Stimulated activated CD4-positive, alpha-beta T cell treated with anti-CD3 and anti-CD28 coated beads, Interleukin-2, amount 100 ng/mL, for 4 hours (primary cell): ENCODE measurements around the gene FKBP7.
A peak's percentile ranks its signal among the peaks of the same experiment; 100 is the strongest.
"Not testable (repeated sequence)": the region's sequence is repeated elsewhere in the genome, so short reads cannot be mapped to it uniquely, and the experiment has no call there.

Experiments used
- DNase-seq: peaks from one replicate; pipeline ENCODE4 v3.0.0-alpha.2; 2020; ENCODE audit warnings: low read depth

FKBP7 gene

DNA sequence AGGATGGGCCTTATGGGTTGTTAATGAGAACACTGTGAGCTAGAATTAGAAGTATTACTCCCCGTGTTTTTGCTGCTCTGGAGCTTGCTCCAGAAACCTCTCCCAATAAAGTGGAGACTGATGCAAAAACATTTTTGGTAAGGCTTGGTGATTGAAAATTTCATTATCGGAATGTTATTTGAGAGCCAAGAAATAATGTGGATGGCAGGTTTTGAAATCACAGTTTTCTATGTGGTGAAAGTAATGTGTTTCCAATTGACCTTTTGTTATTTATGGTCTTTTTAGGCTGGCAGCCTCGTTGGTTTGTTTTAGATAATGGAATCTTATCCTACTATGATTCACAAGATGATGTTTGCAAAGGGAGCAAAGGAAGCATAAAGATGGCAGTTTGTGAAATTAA lies 7.0 kb upstream of the FKBP7 start:
- no peak for DNase-seq

DNA sequence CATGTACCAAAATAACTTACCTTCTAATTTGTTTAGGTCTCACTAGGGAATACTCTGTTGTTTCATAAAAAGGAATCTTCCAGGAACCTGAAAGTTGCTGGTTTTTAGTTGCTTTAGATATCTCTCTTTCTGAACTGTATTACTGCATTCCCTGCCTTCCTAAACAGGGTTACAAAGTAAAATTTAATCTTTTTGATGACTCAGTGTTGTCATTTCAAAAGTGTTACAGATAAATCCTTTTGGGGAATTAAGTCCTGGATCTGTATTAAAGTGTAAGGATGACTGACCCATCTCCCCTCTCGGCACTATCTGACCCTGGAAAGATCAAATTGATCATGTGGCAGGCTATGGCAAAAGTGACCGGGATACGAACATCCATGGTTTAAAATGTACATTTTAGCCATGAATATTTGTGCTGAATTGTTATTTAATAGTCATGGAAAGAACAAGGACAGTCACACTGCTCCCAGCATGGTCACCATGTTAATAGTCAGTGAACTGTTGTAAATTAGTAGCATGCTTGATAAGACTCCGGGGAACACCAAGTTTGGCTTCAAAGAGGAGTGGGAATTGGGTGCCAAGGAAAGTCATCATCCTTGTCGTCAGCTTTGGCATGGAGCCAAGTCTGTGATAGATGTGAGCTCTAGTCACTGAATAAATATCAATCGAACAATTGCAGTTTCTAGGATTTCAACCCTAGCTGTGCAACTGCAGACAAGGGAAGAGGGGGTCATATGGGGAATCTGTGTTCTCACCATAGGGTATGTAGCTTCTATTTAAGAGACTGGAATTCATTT lies 6.0 kb upstream of the FKBP7 start:
- no peak for DNase-seq

DNA sequence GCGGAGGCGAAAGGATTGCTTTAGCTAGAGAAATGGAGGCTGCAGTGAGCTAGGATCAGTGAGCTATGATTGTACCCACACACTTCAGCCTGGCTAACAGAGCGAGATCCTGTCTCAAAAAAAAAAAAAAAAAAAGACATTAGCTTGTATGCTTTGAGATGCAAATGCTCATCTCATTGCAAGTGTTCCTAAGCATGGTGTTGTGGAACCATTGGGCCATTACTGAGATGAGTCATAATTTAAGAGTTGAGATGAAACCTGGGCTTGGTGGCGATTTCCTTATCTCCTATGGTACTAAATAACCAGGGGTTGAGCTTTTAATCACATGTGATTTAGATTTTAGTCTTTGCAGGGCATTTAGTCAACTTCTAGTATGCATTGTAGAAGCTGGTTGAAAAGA lies 4.0 kb upstream of the FKBP7 start:
- no peak for DNase-seq

DNA sequence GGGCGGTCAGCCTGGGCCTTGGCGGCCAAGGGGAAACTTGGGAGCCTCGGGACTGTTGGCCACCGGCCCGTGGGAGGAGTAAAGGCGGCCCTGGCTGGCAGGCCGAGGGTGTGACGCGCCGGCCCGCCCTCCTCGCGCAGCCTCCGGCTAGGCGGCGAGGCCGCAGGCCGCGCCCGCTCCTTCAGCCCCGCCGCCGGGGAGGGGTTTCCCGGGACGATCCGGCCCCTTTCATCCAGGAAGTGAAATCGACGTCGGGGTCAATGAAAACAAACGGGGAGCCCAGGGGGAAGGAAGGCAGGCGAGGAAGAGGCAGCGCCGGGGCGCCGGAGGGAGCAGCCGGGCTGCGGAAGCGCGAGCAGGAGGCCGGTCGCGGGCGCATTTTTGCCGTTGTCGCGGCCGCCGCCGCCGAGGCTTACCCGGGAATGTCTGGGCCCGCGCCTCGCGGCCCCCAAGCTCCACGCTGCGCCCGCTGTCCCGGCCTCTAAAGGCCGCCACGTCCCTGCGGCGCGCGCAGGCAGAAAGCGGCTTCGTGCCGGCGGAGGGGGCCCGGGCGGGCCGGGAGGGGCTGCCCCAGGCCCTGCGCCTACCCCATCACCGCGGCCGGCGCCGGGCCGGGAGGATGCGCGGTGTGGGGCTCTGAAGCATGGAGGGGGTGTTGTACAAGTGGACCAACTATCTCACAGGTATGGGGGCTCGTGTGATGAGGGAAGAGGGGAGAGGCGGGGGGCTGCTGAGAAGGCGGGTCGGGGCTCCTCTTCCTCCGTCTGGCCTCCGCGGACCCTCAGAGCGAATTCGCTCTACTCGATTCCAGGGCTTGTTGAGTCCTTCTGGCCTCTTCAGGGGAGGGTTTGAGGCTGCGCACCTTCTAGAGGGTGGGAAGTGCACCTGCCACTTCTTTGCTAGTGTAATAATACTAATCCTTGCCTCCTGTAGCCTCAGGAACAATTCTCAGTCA lies 2.1 kb upstream of the FKBP7 start, which contains the start of gene PLEKHA3:
PLEKHA3 (plus strand) TSS at position 231 of the 955 bp plus-strand sequence; CDS start at position 644, 413 bp downstream.
- peak; percentile 55 for DNase-seq

DNA sequence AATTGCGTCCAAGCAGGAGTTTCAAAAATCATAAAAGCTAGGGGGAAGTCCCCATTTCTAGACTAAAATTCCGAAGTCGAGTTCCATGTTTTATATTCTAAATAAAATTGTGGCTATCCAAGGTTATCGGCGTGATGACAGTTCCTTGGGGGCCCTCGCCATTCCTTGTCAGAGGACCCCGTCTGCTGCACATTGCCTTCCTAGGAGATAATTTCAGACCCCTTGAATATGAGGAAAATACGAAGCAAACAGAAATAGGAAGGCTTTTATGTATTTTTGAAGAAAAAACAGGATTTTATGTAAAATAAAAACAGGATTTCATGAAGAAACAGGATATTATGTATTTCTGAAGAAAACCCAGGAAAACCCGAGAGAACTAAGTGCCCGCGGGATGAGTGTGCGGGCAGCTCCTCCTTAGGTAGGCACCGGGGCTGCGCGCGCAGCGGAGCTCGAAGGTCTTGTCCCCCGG lies 1.4 kb upstream of the FKBP7 start:
- no peak for DNase-seq

DNA sequence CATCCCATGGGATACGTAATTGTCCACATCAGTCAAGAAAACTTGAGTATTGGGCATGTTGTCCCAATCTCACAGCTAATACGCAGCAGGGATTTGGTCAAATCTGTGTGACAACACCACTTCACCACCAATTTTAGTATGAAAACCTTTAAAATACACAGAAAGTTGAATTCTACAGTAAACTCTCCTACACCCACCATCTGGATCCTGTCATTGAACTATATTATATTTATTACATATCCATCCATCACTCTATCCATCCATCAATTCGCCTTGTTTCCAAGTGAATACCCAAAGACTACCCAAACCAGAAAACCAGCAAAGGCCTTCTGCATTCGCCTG lies 846 bp upstream of the FKBP7 start:
- DNase-seq, result no peak

DNA sequence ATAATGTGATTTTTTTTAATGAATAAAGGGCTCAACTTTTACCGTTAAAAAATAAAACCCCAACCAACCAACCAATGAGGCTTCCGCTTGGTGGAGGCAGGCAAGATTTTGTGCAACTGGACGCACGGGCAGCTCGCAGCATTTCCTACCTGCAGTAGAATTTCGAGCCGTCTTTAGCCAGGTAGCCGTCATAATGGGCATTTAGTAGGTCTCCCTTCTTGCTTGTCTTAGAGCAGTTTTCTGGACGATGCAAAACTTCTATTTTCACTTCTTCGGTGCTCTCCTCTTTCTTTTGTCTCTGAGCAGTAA lies 316 bp downstream of the FKBP7 start:
- no peak for DNase-seq

DNA sequence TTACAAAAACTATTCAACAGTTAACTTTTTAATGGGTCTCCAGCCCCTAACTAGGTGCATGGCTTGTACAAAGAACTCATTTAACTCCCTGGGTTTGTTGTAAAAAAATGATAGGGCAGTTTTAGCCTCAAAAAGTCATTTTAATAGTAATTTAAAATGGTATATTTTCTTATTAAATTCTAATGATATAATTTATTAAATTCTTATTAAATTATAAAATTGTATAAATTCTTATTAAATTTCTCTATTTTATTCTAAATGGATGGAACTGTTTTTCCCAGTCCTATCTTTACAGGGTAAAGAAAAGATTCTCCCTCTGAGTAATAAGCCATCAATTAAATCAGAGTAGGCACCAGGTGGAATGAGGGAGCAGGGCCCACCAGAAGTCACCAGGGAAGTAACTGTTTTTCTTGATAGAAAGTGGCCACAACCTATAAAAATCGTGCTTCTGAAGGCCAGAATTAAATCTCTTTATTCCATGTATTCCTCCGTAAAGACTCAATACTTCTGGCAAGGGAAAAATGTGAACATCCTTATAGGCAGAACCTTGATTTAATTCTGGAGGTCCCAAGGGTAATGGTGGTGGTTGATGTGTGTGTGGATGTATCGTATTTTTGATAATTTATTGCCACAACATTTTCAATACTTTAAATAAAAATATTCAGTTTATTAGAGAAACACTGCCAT lies 814 bp downstream of the FKBP7 start:
- no peak for DNase-seq

DNA sequence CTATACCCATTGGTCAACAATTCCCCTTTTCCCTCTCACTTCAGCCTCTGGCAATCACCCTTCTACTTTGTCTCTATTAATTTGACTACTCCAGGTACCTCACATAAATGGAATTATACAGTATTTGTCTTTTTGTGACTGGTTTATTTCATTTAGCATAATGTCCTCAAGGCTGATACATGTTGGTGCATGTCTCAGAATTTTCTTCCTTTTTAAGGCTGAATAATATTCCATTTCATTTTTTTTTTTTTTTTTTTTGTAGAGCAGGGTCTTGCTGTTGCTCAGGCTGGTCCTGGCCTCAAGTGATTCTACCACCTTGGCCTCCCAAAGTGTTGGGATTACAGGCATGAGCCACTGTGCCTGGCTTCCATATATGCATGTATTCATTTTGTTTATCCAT lies 1.9 kb downstream of the FKBP7 start:
- no peak for DNase-seq

DNA sequence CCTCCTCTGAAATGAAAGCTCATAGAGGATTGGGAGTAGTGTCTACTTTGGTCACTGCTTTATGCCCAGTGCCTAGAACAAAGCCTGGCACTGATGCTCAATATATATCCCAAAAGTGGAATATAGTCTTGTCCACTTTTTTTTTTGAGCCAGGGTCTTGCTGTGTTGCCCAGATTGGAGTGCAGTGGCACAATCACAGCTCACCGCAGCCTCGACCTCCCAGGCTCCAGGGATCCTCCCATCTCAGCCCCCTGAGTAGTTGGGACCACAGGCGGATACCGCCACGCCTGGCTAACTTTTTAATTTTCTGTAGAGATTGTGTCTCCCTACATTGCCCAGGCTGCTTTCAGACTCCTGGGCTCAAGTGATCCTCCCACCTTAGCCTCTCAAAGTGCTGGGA lies 3.8 kb downstream of the FKBP7 start:
- DNase-seq, result no peak

DNA sequence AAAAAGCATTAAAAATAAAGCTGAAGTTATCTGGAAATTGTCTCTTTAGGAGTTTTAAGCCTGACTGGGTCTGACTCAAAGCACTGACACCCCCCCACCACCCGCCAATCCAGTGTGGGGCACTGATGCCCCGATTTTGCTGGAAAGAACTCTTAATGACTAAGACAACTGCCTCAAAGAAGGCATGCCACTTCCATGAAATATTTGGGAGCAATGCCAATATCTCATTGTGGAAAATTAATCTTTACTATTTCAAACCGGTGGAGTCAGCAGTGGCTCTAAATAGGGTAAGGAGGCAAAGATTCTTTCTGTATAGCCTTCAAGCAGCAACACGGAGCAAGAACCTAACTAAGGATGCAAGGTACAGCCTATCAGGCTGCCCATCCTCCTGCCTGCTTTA lies 4.5 kb downstream of the FKBP7 start:
- DNase-seq, result no peak

DNA sequence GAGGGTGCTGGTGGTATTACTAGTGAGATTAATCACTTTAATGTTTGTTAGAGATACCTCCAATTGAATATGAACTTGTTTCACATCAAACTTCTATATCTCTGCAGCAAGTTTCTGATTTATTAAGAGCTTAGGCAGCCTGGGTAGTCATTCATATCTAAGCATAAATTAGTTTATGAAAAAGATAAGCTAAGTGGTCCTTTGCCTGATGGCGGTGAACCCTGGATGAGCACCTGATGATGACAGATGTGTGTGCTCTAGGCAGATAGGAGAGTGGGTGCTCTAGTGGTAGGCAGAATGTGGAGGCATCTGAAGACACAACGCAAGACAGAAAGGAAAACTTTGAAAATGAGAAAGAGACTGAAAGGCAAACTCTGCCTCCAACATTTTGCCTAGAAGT lies 5.0 kb downstream of the FKBP7 start:
- DNase-seq, result no peak

DNA sequence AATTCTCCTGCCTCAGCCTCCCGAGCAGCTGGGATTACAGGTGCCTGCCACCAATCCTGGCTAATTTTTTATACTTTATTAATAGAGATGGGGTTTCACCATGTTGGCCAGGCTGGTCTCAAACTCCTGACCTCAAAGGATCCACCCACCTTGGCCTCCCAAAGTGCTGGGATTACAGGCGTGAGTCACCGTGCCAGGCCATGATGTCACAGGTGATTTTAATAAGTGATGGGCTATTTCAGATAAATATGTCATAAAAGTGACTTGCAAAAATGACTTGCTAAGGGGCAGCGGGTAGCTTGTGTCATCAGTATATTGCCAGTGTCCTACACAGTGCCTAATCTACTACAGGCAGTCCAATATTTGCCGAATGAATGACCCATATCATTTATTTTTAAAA lies 7.1 kb downstream of the FKBP7 start:
- DNase-seq, result not testable (repeated sequence)

DNA sequence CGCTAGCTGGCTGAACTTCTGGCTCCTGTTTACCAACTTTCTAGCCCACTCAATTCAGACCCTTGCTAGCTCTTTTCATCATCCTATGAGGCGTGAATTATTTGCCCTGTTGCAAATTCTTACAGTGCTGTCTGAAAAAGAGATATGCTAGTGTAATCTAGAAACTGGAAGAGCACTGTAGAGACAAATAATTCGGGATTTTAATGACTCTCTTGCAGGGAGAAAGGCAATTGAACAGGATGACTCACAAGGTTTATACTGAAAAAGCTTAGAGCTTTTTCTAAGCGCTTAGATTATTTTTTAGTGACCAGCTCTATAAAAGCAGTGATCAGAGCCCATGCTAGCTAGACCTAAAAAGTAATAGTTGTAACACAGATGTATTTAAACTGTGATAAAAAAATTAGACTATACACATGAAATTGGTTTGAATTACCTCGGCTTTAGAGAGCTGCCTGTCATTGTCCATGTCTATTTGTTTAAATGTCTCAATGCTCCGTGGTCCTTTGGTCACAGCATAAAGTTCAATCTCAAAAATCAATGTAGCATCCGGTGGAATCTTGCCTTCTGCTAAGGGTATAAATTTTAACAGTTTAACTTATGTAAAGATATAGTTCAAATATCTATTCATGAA lies 9.1 kb downstream of the FKBP7 start:
- no peak for DNase-seq

DNA sequence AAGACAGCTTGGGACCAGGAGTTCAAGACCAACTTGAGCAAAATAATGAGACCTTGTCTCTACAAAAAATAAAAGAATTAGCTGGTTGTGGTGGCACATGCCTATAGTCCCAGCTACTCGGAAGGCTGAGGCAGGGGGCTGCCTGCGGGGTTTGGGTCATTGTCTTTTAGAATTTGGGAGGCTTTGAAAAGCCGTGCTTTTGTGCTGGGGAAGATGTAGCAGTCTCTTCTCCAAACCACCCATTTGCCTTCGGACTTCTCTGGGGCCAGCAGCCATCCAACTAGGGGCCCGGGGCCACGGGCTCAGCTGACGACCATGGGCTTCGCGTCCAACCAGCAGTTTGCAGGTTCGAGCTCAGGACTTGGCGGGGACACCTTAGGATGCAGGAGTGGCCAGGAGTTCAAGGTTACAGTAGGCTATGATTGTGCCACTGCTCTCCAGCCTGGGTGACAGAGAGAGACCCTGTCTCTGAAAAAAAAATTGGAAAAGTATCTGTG lies 21.0 kb downstream of the FKBP7 start:
- DNase-seq, result no peak

DNA sequence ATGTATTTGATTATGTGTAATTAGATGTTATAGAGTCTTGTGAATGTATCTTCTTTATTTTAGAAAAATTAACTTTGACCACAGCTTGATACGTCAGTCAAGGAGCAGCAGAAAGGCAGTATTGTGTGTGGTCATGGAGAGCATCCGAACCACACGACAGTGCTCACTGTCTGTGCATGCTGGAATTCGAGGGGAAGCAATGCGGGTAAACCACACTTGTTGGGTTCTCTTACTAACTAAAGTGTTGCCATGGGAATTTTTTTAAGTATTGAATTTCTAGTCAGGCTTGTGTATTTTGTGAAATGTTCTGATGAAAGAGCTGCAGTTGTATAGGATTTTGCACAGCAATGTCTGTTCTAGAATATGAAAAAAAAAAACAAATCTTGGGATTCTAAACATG lies 22.5 kb downstream of the FKBP7 start:
- DNase-seq, result no peak

DNA sequence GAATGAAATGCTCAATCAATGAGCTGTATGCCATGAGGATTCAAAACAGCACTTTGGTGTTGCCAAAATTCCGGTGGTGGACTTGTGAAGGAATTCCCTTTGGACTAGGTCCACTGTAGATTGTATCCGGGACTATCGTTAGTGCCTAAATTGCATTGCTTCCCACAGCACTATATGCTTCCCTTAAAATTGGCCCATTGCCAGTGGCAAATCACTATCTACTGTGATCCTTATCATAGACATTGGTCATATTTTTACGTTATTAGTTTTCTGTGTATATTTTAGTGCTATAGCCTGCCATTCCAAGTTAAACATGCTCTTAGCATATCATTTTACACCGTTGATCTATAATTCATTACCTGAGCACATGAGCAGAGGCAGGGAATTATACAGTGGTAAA lies 25.5 kb downstream of the FKBP7 start:
- DNase-seq, result no peak

DNA sequence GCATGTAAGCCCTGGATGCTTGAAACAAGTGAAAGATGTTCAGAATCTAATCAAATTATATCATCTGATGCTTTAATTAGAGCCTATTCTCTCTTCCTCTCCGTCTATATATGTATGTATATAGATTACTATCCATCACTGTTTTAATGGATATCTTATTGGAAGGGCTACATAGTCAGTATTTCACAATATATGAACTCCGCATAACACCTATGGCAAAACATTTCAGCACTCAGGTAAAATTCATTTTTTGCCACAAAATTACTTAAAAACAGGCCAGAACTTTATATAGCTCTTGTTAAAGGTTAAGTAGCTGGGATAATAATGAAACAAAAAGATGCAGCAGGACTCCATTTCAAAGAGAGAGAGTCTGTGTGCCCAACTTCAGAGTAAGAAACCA lies 26.1 kb downstream of the FKBP7 start:
- no peak for DNase-seq

DNA sequence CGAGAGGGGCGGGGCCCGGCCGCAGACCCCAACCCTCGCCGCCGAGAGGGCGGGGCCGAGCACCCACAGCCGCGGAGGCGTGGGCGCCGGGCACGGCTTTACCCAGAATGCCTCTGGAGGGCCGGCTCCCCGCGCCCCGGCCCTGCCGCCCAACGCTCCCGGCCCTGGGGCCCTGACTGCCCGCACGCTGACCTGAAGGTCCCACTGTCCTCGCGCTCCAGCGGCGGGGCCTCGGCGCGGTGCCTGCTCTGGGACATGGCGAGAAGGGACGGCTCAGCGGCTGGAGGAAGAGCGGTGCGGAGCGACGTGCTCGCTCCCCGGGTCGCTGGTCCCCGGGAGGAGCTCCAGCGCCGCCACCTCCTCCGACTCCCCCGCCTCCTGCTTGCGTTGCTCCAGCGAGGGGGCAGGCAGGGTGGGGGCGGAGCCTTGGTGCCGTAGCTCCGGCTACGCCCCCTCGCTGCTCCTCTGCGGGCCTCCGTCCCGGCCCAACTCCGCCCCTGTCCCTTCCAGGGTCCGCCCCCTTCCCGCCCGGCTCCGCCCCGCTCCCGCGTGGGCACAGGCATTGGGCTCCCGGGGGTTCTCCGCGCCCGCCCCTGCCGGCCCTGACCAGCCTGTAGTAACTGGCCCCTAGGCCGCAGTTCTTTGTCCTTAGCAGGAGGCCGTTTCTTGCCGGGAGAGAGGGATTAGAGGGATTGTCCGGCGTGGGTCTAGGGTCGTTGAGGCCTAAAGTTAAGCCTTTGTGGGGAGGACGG lies 27.4 kb downstream of the FKBP7 start, which contains the start of the genes PJVK and PRKRA:
PJVK (plus strand) TSS at position 605 of the 752 bp plus-strand sequence. CDS start 2,032 bp downstream, outside the sequence.
PRKRA (minus strand) TSS at position 402 of the 752 bp plus-strand sequence; CDS start at position 257, 145 bp downstream.
- DNase-seq, result peak; percentile 95

DNA sequence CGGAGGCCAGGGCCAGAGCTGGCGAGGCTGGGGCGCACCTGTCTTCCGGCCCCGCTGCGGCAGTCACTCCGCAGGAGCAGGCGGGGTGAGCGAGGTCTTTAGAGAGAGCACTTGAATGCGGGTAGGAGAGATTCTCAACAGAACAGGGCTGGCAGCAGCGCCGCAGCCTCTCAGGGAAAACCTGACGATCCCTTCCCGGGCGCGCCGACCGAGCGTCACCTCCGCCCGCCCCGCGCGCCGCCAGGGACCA lies 28.0 kb downstream of the FKBP7 start:
- DNase-seq, result no peak
